SK-N-SH treated with all-trans-retinoic acid at 6 μM for 48 hours (cell line): ENCODE measurements around the gene ELP4.

Source experiments
- ATAC-seq: fragments of 200-7000 bp; cut with Tn5 transposase; 3 replicates; pipeline ENCODE4 v1.9.1; 2020; ENCODE audit warnings: mild to moderate bottlenecking, moderate library complexity
- BACH2 ChIP-seq: fragments of 250-450 bp; sonication (Bioruptor Pico); IDR thresholded peaks from 2 replicates; pipeline ENCODE4 v1.9.0; 2021; ENCODE audit warnings: mild to moderate bottlenecking, borderline replicate concordance
- CREB5 ChIP-seq: fragments of 250-450 bp; sonication (Bioruptor Pico); IDR thresholded peaks from 2 replicates; pipeline ENCODE4 v1.5.1; 2020; ENCODE audit warnings: low read depth, mild to moderate bottlenecking, moderate library complexity
- CSDC2 ChIP-seq: fragments of 250-450 bp; sonication (Bioruptor Pico); IDR thresholded peaks from 2 replicates; pipeline ENCODE4 v1.5.0; 2020; ENCODE audit warnings: mild to moderate bottlenecking, moderate library complexity
- CSRNP3 ChIP-seq: fragments of 250-450 bp; sonication (Bioruptor Pico); IDR thresholded peaks from 2 replicates; pipeline ENCODE4 v1.5.1; 2021; ENCODE audit warnings: mild to moderate bottlenecking, moderate library complexity
- ESRRG ChIP-seq: fragments of 250-450 bp; sonication (Bioruptor Pico); IDR thresholded peaks from 2 replicates; pipeline ENCODE4 v1.6.1; 2021; ENCODE audit warnings: mild to moderate bottlenecking
- GLIS3 ChIP-seq: fragments of 250-450 bp; sonication (Bioruptor Pico); IDR thresholded peaks from 2 replicates; pipeline ENCODE4 v1.5.0; 2020; ENCODE audit warnings: mild to moderate bottlenecking, moderate library complexity
- PATZ1 ChIP-seq: fragments of 250-450 bp; sonication (Bioruptor Pico); IDR thresholded peaks from 2 replicates; pipeline ENCODE4 v1.8.0; 2020; ENCODE audit warnings: mild to moderate bottlenecking, moderate library complexity, borderline replicate concordance
- POU6F1 ChIP-seq: fragments of 250-450 bp; sonication (Bioruptor Pico); IDR thresholded peaks from 2 replicates; pipeline ENCODE4 v1.8.0; 2021; ENCODE audit warnings: low read depth, mild to moderate bottlenecking, moderate library complexity, borderline replicate concordance
- PPARA ChIP-seq: fragments of 250-450 bp; sonication (Bioruptor Pico); IDR thresholded peaks from 2 replicates; pipeline ENCODE4 v1.5.0; 2020; ENCODE audit warnings: mild to moderate bottlenecking, borderline replicate concordance
- RARB ChIP-seq: fragments of 250-450 bp; sonication (Bioruptor Pico); IDR thresholded peaks from 2 replicates; pipeline ENCODE4 v1.8.0; 2021; ENCODE audit warnings: mild to moderate bottlenecking, moderate library complexity
- SNAI2 ChIP-seq: fragments of 250-450 bp; sonication (Bioruptor Pico); IDR thresholded peaks from 2 replicates; pipeline ENCODE4 v1.5.0; 2020; ENCODE audit warnings: mild to moderate bottlenecking, moderate library complexity
- TCF4 ChIP-seq: fragments of 250-450 bp; sonication (Bioruptor Pico); IDR thresholded peaks from 2 replicates; pipeline ENCODE4 v1.8.0; 2021; ENCODE audit warnings: mild to moderate bottlenecking, moderate library complexity, borderline replicate concordance
- TOX ChIP-seq: fragments of 250-450 bp; sonication (Bioruptor Pico); IDR thresholded peaks from 2 replicates; pipeline ENCODE4 v1.8.0; 2021; ENCODE audit warnings: mild to moderate bottlenecking, moderate library complexity, borderline replicate concordance
- TSHZ2 ChIP-seq: fragments of 250-450 bp; sonication (Bioruptor Pico); IDR thresholded peaks from 2 replicates; pipeline ENCODE4 v1.5.0; 2020; ENCODE audit warnings: mild to moderate bottlenecking, moderate library complexity
- ZC3H10 ChIP-seq: fragments of 250-450 bp; sonication (Bioruptor Pico); IDR thresholded peaks from 2 replicates; pipeline ENCODE4 v1.5.1; 2021; ENCODE audit warnings: mild to moderate bottlenecking, moderate library complexity
- ZFP3 ChIP-seq: fragments of 250-450 bp; sonication (Bioruptor Pico); IDR thresholded peaks from 2 replicates; pipeline ENCODE4 v1.5.0; 2020; ENCODE audit warnings: mild to moderate bottlenecking, moderate library complexity
- ZFP30 ChIP-seq: fragments of 450-650 bp; formaldehyde crosslinking; IDR thresholded peaks from 2 replicates; pipeline ENCODE4 v1.5.0; 2022; ENCODE audit warnings: mild to moderate bottlenecking, moderate library complexity
- ZNF565 ChIP-seq: fragments of 450-650 bp; formaldehyde crosslinking; conservative IDR thresholded peaks from 2 replicates; pipeline ENCODE4 v1.5.0; 2020; ENCODE audit warnings: low read depth, mild to moderate bottlenecking, moderate library complexity
- ZNF70 ChIP-seq: fragments of 450-650 bp; formaldehyde crosslinking; IDR thresholded peaks from 2 replicates; pipeline ENCODE4 v1.5.0; 2020; ENCODE audit warnings: mild to moderate bottlenecking, moderate library complexity
- ZNF8 ChIP-seq: fragments of 450-650 bp; formaldehyde crosslinking; IDR thresholded peaks from 2 replicates; pipeline ENCODE4 v1.5.0; 2020; ENCODE audit warnings: mild to moderate bottlenecking, moderate library complexity

ELP4 gene

GRCh38 chr11:31800398-31801265 is 291.1 kb downstream of the ELP4 start:
- TF ChIP-seq ZNF70 (CRISPR knock-in tag) = no peak
- no peak for TF ChIP-seq ZFP30 (CRISPR knock-in tag)
- TF ChIP-seq ZC3H10 (CRISPR knock-in tag) = no peak
- TF ChIP-seq ESRRG (CRISPR knock-in tag) = no peak
- no peak for TF ChIP-seq CREB5 (CRISPR knock-in tag)
- no peak for TF ChIP-seq ZNF565 (CRISPR knock-in tag)
- no peak for TF ChIP-seq TOX
- TF ChIP-seq SNAI2 (CRISPR knock-in tag) = no peak
- TF ChIP-seq TCF4 (CRISPR knock-in tag) = no peak
- TF ChIP-seq PPARA (CRISPR knock-in tag) = no peak
- TF ChIP-seq ZFP3 (CRISPR knock-in tag) = no peak
- no peak for TF ChIP-seq POU6F1 (CRISPR knock-in tag)
- no peak for TF ChIP-seq TSHZ2 (CRISPR knock-in tag)
- no peak for TF ChIP-seq CSRNP3 (CRISPR knock-in tag)
- no peak for ATAC-seq

GRCh38 chr11:31801298-31801702 is 291.7 kb downstream of the ELP4 start:
- ATAC-seq = no peak
- no peak for TF ChIP-seq PPARA (CRISPR knock-in tag)
- TF ChIP-seq, all 23 proteins: peak for 0

- ATAC-seq = no peak
- no peak for TF ChIP-seq SNAI2 (CRISPR knock-in tag)
- no peak for TF ChIP-seq CREB5 (CRISPR knock-in tag)
- no peak for TF ChIP-seq GLIS3 (CRISPR knock-in tag)
- TF ChIP-seq RARB (CRISPR knock-in tag) = no peak
- no peak for TF ChIP-seq ZNF70 (CRISPR knock-in tag)
- no peak for TF ChIP-seq BACH2 (CRISPR knock-in tag)
- TF ChIP-seq ZNF8 (CRISPR knock-in tag) = no peak
- TF ChIP-seq TCF4 (CRISPR knock-in tag) = no peak
- no peak for TF ChIP-seq TOX
- TF ChIP-seq TSHZ2 (CRISPR knock-in tag) = no peak
- TF ChIP-seq CSRNP3 (CRISPR knock-in tag) = no peak
- no peak for TF ChIP-seq PATZ1 (CRISPR knock-in tag)
- TF ChIP-seq CSDC2 (CRISPR knock-in tag) = no peak
- no peak for TF ChIP-seq PPARA (CRISPR knock-in tag)
These were observed 292.5 kb downstream of the ELP4 start for GRCh38 chr11:31802000-31802551.
